Measurements from ENCODE around the gene DENND5B. TPM values are rescaled to one million over a fixed set of nuclear protein-coding genes. Genes with fewer than 3 reads are reported as not detected.
A peak's percentile ranks its signal among the peaks of the same experiment; 100 is the strongest.
"Not testable (repeated sequence)": the region's sequence is repeated elsewhere in the genome, so short reads cannot be mapped to it uniquely, and the experiment has no call there.

The DENND5B gene
- total and polyA plus RNA-seq, 4 donors = 4.5 to 23.1 (median 9.3) TPM

DNA sequence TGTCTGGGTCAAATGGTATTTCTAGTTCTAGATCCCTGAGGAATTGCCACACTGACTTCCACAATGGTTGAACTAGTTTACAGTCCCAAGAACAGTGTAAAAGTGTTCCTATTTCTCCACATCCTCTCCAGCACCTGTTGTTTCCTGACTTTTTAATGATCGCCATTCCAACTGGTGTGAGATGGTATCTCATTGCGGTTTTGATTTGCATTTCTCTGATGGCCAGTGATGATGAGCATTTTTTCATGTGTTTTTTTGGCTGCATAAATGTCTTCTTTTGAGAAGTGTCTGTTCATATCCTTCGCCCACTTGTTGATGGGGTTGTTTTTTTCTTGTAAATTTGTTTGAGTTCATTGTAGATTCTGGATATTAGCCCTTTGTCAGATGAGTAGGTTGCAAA, 40.3 kb downstream of the DENND5B start:
- H3K9ac ChIP-seq (ENCODE audit: low read depth in 1 of 2, low read length in 2 of 2); H3K27ac ChIP-seq (ENCODE audit: low read depth in 1 of 2, low read length in 2 of 2); DNase-seq (ENCODE audit: low spot score); H3K9me3 ChIP-seq (ENCODE audit: control insufficient read depth in 4 of 4, low read length in 3 of 4); H3K4me3 ChIP-seq (ENCODE audit: low read depth in 1 of 3, low read length in 3 of 3); H3K4me1 ChIP-seq (ENCODE audit: control insufficient read depth in 4 of 4, insufficient read depth in 4 of 4, low read length in 3 of 4); H3K27me3 ChIP-seq (ENCODE audit: control insufficient read depth in 4 of 4, insufficient read depth in 4 of 4, low read length in 3 of 4); H3K36me3 ChIP-seq (ENCODE audit: control insufficient read depth in 4 of 4, insufficient read depth in 3 of 4, low read depth in 1 of 4, low read length in 3 of 4): not testable (repeated sequence)
- 93% methylated on average over 3 of the region's 3 CpGs for WGBS

DNA sequence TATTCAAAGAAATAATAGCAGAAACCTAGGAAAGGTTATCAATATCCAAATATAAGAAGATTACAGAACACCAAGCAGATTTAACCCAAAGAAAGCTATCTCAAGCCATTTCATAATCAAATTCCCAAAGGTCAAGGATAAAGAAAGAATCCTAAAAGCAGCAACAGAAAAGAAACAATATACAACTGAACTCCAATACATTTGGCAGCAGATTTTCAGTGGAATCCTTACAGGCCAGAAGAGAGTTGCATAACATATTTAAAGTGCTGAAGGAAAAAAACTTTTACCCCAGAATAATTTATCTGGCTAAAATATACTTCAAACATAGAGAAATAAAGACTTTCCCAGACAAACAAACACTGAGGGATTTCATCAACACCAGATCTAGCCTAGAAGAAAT, 54.3 kb downstream of the DENND5B start:
- Histone ChIP-seq H3K36me3 (ENCODE audit: control insufficient read depth in 4 of 4, insufficient read depth in 3 of 4, low read depth in 1 of 4, low read length in 3 of 4) (no peaks in the 10 kb centered on the region), H3K4me3 (ENCODE audit: low read depth in 1 of 3, low read length in 3 of 3) (no peak overlapping the region), H3K9me3 (ENCODE audit: control insufficient read depth in 4 of 4, low read length in 3 of 4) (no peaks in the 10 kb centered on the region), H3K9ac (ENCODE audit: low read depth in 1 of 2, low read length in 2 of 2) (no peak overlapping the region), H3K27me3 (ENCODE audit: control insufficient read depth in 4 of 4, insufficient read depth in 4 of 4, low read length in 3 of 4) (no peaks in the 10 kb centered on the region), H3K27ac (ENCODE audit: low read depth in 1 of 2, low read length in 2 of 2) (no peak overlapping the region), H3K4me1 (ENCODE audit: control insufficient read depth in 4 of 4, insufficient read depth in 4 of 4, low read length in 3 of 4) (peaks cover 2 to 18% (median 9%) of the 10 kb centered on the region in 4 donors)
- DNase-seq (ENCODE audit: low spot score) = no peak
- peak in 1 of 2 donors; percentile 28 for TF ChIP-seq HNF4A (conservative IDR thresholded peaks at IDR 0.05)
- no peak for TF ChIP-seq RXRA (IDR thresholded peaks at IDR 0.05)
- no peak for TF ChIP-seq NR2F2 (IDR thresholded peaks at IDR 0.05)

DNA sequence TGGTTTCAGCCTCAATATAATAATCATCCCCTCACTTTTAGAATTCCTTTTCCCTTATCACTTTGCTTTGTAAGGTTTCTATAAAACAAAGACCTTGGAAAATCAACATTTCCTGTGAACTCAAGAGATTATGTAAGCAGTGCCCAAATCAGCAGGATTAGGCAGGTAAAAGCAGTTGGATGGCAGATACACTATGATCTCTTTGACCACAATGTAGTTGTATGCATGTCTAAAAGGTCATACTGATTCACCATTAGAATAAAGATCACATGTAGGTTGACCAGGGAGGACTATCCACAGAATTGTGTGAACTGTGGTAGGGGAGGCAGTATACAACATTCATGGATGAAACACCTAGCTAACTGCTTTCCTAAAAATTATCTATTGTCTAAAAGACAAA, 57.5 kb downstream of the DENND5B start:
- no peak for DNase-seq (ENCODE audit: low spot score)
- peaks cover 2 to 18% (median 9%) of the 10 kb centered on the region in 4 donors for H3K4me1 ChIP-seq (ENCODE audit: control insufficient read depth in 4 of 4, insufficient read depth in 4 of 4, low read length in 3 of 4)
- peak overlapping the region in 1 of 2 donors; percentile 13 for H3K27ac ChIP-seq (ENCODE audit: low read depth in 1 of 2, low read length in 2 of 2)
- H3K36me3 ChIP-seq (ENCODE audit: control insufficient read depth in 4 of 4, insufficient read depth in 3 of 4, low read depth in 1 of 4, low read length in 3 of 4) = no peaks in the 10 kb centered on the region
- no peaks in the 10 kb centered on the region for H3K9me3 ChIP-seq (ENCODE audit: control insufficient read depth in 4 of 4, low read length in 3 of 4)
- H3K9ac ChIP-seq (ENCODE audit: low read depth in 1 of 2, low read length in 2 of 2) = no peak overlapping the region
- no peak overlapping the region for H3K4me3 ChIP-seq (ENCODE audit: low read depth in 1 of 3, low read length in 3 of 3)
- TF ChIP-seq, protein P1, sequence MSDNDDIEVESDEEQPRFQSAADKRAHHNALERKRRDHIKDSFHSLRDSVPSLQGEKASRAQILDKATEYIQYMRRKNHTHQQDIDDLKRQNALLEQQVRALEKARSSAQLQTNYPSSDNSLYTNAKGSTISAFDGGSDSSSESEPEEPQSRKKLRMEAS (IDR thresholded peaks at IDR 0.05) = no peak
- TF ChIP-seq RXRA (IDR thresholded peaks at IDR 0.05) = peak in 1 of 2 donors; percentile 20
- H3K27me3 ChIP-seq (ENCODE audit: control insufficient read depth in 4 of 4, insufficient read depth in 4 of 4, low read length in 3 of 4) = no peaks in the 10 kb centered on the region

DNA sequence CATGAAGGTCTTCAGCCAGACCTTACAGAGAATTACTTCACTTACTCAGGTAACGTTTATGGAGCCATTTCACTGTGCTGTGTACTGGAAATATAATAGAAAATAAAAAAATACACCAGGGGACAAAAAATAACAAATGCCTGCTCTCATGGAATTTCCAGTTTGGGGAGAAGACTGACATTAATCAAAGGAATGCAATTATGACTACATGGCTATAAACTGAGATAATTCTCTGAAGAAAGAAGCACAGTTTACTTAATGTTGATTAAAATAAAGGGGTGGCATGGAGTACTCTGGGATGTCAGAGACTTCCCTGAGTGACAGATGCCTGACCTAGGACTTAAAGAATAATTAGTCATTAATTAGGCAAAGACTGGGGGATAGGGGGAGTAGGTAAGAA, 59.0 kb downstream of the DENND5B start:
- H3K9ac ChIP-seq (ENCODE audit: low read depth in 1 of 2, low read length in 2 of 2) = no peak overlapping the region
- WGBS = 77% methylated on average over 1 of the region's 1 CpG
- TF ChIP-seq, protein P2, sequence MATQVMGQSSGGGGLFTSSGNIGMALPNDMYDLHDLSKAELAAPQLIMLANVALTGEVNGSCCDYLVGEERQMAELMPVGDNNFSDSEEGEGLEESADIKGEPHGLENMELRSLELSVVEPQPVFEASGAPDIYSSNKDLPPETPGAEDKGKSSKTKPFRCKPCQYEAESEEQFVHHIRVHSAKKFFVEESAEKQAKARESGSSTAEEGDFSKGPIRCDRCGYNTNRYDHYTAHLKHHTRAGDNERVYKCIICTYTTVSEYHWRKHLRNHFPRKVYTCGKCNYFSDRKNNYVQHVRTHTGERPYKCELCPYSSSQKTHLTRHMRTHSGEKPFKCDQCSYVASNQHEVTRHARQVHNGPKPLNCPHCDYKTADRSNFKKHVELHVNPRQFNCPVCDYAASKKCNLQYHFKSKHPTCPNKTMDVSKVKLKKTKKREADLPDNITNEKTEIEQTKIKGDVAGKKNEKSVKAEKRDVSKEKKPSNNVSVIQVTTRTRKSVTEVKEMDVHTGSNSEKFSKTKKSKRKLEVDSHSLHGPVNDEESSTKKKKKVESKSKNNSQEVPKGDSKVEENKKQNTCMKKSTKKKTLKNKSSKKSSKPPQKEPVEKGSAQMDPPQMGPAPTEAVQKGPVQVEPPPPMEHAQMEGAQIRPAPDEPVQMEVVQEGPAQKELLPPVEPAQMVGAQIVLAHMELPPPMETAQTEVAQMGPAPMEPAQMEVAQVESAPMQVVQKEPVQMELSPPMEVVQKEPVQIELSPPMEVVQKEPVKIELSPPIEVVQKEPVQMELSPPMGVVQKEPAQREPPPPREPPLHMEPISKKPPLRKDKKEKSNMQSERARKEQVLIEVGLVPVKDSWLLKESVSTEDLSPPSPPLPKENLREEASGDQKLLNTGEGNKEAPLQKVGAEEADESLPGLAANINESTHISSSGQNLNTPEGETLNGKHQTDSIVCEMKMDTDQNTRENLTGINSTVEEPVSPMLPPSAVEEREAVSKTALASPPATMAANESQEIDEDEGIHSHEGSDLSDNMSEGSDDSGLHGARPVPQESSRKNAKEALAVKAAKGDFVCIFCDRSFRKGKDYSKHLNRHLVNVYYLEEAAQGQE (IDR thresholded peaks at IDR 0.05) = no peak
- no peak for TF ChIP-seq HNF4G (IDR thresholded peaks at IDR 0.05)
- TF ChIP-seq, protein P3, sequence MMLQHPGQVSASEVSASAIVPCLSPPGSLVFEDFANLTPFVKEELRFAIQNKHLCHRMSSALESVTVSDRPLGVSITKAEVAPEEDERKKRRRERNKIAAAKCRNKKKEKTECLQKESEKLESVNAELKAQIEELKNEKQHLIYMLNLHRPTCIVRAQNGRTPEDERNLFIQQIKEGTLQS (IDR thresholded peaks at IDR 0.05) = no peak
- no peak for TF ChIP-seq YY1 (IDR thresholded peaks at IDR 0.05)
- TF ChIP-seq EGR1 (IDR thresholded peaks at IDR 0.05; ENCODE audit: low read depth in 2 of 2) = no peak
- TF ChIP-seq RAD21 (IDR thresholded peaks at IDR 0.05) = no peak
- TF ChIP-seq JUND (IDR thresholded peaks at IDR 0.05) = no peak
- no peak for TF ChIP-seq NR2F2 (IDR thresholded peaks at IDR 0.05)
- no peak for TF ChIP-seq TAF1 (conservative IDR thresholded peaks at IDR 0.05)
- no peak for TF ChIP-seq GABPA (IDR thresholded peaks at IDR 0.05 in 1 of 2, conservative IDR thresholded peaks at IDR 0.05 in 1 of 2)
- TF ChIP-seq SP1 (IDR thresholded peaks at IDR 0.05) = no peak
- TF ChIP-seq FOXA2 (IDR thresholded peaks at IDR 0.05) = no peak
- no peak for TF ChIP-seq RXRA (IDR thresholded peaks at IDR 0.05)
- TF ChIP-seq, protein P4, sequence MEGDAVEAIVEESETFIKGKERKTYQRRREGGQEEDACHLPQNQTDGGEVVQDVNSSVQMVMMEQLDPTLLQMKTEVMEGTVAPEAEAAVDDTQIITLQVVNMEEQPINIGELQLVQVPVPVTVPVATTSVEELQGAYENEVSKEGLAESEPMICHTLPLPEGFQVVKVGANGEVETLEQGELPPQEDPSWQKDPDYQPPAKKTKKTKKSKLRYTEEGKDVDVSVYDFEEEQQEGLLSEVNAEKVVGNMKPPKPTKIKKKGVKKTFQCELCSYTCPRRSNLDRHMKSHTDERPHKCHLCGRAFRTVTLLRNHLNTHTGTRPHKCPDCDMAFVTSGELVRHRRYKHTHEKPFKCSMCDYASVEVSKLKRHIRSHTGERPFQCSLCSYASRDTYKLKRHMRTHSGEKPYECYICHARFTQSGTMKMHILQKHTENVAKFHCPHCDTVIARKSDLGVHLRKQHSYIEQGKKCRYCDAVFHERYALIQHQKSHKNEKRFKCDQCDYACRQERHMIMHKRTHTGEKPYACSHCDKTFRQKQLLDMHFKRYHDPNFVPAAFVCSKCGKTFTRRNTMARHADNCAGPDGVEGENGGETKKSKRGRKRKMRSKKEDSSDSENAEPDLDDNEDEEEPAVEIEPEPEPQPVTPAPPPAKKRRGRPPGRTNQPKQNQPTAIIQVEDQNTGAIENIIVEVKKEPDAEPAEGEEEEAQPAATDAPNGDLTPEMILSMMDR (IDR thresholded peaks at IDR 0.05; ENCODE audit: low read depth, low read length, missing input control) = no peak
- TF ChIP-seq FOXA1 (IDR thresholded peaks at IDR 0.05) = no peak
- TF ChIP-seq, protein P5, sequence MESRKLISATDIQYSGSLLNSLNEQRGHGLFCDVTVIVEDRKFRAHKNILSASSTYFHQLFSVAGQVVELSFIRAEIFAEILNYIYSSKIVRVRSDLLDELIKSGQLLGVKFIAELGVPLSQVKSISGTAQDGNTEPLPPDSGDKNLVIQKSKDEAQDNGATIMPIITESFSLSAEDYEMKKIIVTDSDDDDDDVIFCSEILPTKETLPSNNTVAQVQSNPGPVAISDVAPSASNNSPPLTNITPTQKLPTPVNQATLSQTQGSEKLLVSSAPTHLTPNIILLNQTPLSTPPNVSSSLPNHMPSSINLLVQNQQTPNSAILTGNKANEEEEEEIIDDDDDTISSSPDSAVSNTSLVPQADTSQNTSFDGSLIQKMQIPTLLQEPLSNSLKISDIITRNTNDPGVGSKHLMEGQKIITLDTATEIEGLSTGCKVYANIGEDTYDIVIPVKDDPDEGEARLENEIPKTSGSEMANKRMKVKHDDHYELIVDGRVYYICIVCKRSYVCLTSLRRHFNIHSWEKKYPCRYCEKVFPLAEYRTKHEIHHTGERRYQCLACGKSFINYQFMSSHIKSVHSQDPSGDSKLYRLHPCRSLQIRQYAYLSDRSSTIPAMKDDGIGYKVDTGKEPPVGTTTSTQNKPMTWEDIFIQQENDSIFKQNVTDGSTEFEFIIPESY (IDR thresholded peaks at IDR 0.05) = no peak

More for the DNA sequence above, 59.0 kb downstream of the DENND5B start:
- Histone ChIP-seq H3K27me3 (ENCODE audit: control insufficient read depth in 4 of 4, insufficient read depth in 4 of 4, low read length in 3 of 4) (no peaks in the 10 kb centered on the region), H3K27ac (ENCODE audit: low read depth in 1 of 2, low read length in 2 of 2) (no peak overlapping the region), H3K4me3 (ENCODE audit: low read depth in 1 of 3, low read length in 3 of 3) (no peak overlapping the region), H3K36me3 (ENCODE audit: control insufficient read depth in 4 of 4, insufficient read depth in 3 of 4, low read depth in 1 of 4, low read length in 3 of 4) (no peaks in the 10 kb centered on the region), H3K4me1 (ENCODE audit: control insufficient read depth in 4 of 4, insufficient read depth in 4 of 4, low read length in 3 of 4) (peaks cover 2 to 15% (median 6%) of the 10 kb centered on the region in 4 donors), H3K9me3 (ENCODE audit: control insufficient read depth in 4 of 4, low read length in 3 of 4) (no peaks in the 10 kb centered on the region)
- no peak for DNase-seq (ENCODE audit: low spot score)

All from liver (tissue), 9 donors.